Measurements from ENCODE around the gene C3orf18.

The C3orf18 gene

GRCh38 chr3:50567386-50568167 lies at the start of gene C3orf18:
C3orf18 (minus strand) TSS chr3:50567747; CDS start chr3:50565699, 2,048 bp downstream.
- TF ChIP-seq CTCF (IDR thresholded peaks at IDR 0.05; ENCODE audit: extremely low read depth, missing control alignments): no peak
- peak; percentile 99 for DNase-seq (ENCODE audit: low spot score)

DNA sequence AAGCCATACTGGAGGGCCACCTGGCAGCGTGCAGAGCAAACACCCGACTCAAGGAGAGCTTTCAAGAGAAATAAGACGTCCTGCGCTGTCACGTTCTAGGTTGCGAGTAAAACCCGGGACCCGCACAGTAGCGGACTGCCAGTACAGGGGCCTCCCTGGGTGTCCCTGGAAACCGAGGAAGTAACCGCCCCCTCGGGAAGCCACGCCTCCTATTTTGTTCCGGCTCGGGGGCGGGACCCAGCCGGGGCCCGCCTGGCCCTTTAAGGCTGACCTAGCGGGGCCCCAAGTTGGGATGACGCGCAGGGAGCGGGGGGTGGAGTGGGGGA lies 49.2 kb upstream of the C3orf18 start:
- no peak for TF ChIP-seq CTCF (IDR thresholded peaks at IDR 0.05; ENCODE audit: extremely low read depth, missing control alignments)
- DNase-seq (ENCODE audit: low spot score): peak; percentile 96

- TF ChIP-seq CTCF (IDR thresholded peaks at IDR 0.05; ENCODE audit: extremely low read depth, missing control alignments): peak; percentile 98
- peak; percentile 88 for DNase-seq (ENCODE audit: low spot score)
Observed at GRCh38 chr3:50616003-50616769, 48.6 kb upstream of the C3orf18 start.

DNA sequence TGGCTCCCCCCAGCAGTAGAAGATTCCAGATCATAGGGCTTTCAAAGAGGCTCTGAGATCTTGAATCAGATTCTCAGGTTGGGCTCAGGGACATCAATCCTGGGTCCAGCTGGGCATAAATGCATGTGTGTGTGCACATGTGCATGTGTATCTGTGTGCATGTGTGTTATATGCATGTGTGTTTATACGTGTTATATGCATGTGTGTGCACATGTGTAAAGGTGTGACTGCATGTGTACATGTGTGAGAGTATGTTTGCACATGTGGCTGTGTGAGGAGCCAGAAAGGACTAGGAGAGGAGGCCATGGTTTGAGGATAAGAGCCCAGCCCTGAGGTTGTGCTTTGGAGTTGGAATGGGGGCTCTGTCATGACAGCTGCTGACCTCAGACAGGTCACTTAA lies 47.6 kb upstream of the C3orf18 start:
- TF ChIP-seq CTCF (IDR thresholded peaks at IDR 0.05; ENCODE audit: extremely low read depth, missing control alignments): no peak
- DNase-seq (ENCODE audit: low spot score): no peak

DNA sequence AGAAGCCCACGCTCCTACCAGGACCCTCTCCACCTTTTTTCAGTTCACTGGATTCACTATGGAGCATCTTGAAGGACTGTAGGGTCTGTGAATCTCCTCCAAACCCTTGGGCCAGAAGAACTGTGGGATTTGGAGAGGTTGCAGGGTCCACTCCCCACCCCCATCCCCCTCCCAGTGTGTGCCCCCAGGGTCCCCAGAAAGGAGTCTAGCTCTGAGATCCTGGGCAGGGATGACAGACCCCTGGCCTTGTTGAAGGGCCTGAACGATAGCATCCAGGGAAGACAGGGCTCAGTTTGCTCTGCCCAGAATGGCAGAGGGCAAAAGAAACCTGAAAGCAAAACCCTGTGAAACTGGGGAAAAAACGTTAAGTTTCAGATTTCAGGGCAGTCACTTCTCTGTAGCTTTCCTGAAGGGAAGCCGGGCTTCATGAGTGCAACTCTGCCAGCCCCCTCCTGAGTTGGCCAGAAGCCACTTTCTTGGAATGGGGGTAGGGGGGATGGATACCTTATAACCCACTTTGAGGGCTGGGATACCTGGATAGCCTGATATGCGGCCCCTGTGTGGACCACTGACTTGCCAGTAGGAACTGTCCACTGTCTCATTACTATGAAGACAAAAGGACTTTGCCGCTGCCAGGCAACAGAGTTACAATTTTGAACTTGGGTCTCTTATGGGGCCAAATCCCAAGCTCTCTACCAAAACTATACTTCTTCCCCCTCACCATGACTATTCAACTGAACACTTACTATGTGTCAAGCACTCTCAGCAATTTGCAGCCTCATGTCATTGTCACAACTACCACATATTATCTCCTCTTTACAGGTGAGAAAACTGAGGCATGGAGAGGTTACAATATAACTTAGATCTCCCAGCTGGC lies 45.7 kb upstream of the C3orf18 start:
- no peak for TF ChIP-seq CTCF (IDR thresholded peaks at IDR 0.05; ENCODE audit: extremely low read depth, missing control alignments)
- no peak for DNase-seq (ENCODE audit: low spot score)

- no peak for TF ChIP-seq CTCF (IDR thresholded peaks at IDR 0.05; ENCODE audit: extremely low read depth, missing control alignments)
- no peak for DNase-seq (ENCODE audit: low spot score)
Observed at GRCh38 chr3:50612234-50612882, 44.8 kb upstream of the C3orf18 start.
